ENCODE results near the gene NRSN1. TPM values are rescaled to one million over a fixed set of nuclear protein-coding genes. Genes with fewer than 3 reads are reported as not detected.

NRSN1 gene
- total RNA-seq, 5 donors from 2014 or later (not counting 1 experiment from before 2014, with no cell fraction given) = not detected

DNA sequence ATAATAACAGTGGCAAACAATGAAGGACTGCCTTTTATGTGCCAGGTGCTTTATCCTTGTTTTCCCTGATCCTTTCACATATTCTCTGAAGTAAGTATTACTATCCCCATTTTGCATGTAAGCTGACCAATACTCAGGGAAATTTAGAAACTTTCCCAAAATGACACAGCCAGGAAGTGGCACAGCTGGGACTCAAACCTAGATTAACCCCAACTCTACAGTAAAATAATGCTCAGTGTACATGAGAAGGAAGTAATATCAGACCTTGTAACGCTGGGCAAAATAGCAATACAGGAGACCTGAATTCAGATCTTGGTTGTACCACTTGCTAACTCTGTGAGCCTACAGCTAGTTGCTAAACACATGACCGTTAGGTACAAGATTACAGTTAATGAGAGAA is 26.8 kb upstream of the NRSN1 start:
- ChIA-PET CTCF (interaction anchor here in 1 of 2 donors (0.5 kb wide), 1 partner anchor 486 kb away, joined by 3 read pairs; no protein-coding TSS in a partner anchor), POLR2A (no interaction called here)
- no CpG with 5 or more reads among the region's 2 CpGs for WGBS (ENCODE audit: insufficient coverage)
- Histone ChIP-seq H3K27me3 (replicated peaks in 1 of 2; ENCODE audit: control insufficient read depth in 2 of 2, extremely low read depth in 1 of 2, insufficient read depth in 2 of 2, low read length in 1 of 2) (no peaks in the 10 kb centered on the region), H3K4me3 (ENCODE audit: control insufficient read depth in 1 of 2, extremely low read depth in 1 of 2, low read length in 1 of 2) (no peak overlapping the region), H3K27ac (ENCODE audit: low read length) (no peak overlapping the region), H3K4me1 (ENCODE audit: control insufficient read depth in 1 of 2, extremely low read depth in 1 of 2, insufficient read depth in 2 of 2, low read length in 2 of 2) (no peaks in the 10 kb centered on the region), H3K36me3 (ENCODE audit: control insufficient read depth in 2 of 2, extremely low read depth in 1 of 2, insufficient read depth in 1 of 2, low read length in 1 of 2) (no peaks in the 10 kb centered on the region), H3K9me3 (no peaks in the 10 kb centered on the region)
- no peaks in the 10 kb centered on the region for H3K36me3 Mint-ChIP-seq
- no peak for DNase-seq
- peaks cover 6 to 15% of the 10 kb centered on the region in 2 donors for H3K27me3 Mint-ChIP-seq
- no peaks in the 10 kb centered on the region for H3K4me1 Mint-ChIP-seq
- H3K9me3 Mint-ChIP-seq = peaks cover 0 to under 1% (median 0%) of the 10 kb centered on the region in 3 donors
- no peak overlapping the region for H3K4me3 Mint-ChIP-seq
- H3K27ac Mint-ChIP-seq = no peak overlapping the region
- no peak for ATAC-seq (replicated peaks in 1 of 4)

DNA sequence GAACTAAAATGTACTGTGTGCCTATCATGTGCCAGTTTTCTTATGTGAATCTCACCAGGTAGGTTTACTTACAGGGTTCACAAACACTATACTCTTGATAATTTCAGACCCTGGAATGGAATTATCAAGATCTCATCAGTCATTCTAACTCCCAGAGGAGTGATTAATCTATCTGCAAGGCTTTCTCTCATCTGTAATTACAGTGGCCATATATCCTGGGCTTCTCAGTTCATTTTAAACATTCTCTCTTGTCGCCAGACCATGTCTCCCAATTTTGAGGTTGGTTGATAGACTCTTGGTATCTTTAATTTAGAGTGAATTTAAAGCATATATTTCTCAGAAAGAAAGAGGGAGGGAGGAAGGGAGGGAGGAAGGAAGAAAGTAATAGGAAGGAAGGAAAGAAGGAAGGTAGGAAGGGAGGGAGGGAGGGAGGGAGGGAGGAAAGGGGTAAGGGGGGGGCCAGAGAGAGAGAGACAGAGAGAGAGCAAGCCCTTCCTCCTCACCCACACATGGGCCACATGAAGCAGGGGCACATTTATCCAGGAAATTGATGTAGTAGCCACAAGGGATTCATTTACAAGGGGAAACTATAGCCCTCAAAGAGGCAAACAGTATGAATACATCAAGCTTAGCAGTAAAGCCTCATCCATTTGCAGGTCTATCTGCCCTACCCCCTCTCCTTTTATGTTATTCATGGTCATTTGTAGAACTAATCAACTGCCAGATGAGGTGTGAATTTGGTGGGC is 25.8 kb upstream of the NRSN1 start:
- no CpG with 5 or more reads among the region's 1 CpG for WGBS (ENCODE audit: insufficient coverage)
- Mint-ChIP-seq H3K36me3 (no peaks in the 10 kb centered on the region), H3K27ac (no peak overlapping the region), H3K4me1 (no peaks in the 10 kb centered on the region), H3K27me3 (peaks cover 6 to 15% of the 10 kb centered on the region in 2 donors), H3K4me3 (no peak overlapping the region), H3K9me3 (no peaks in the 10 kb centered on the region)
- DNase-seq (no peak), ATAC-seq (replicated peaks in 1 of 4) (no peak)
- H3K36me3 ChIP-seq (ENCODE audit: control insufficient read depth in 2 of 2, extremely low read depth in 1 of 2, insufficient read depth in 1 of 2, low read length in 1 of 2) = no peaks in the 10 kb centered on the region
- no peaks in the 10 kb centered on the region for H3K4me1 ChIP-seq (ENCODE audit: control insufficient read depth in 1 of 2, extremely low read depth in 1 of 2, insufficient read depth in 2 of 2, low read length in 2 of 2)
- no peaks in the 10 kb centered on the region for H3K27me3 ChIP-seq (replicated peaks in 1 of 2; ENCODE audit: control insufficient read depth in 2 of 2, extremely low read depth in 1 of 2, insufficient read depth in 2 of 2, low read length in 1 of 2)
- H3K9me3 ChIP-seq = no peaks in the 10 kb centered on the region
- H3K4me3 ChIP-seq (ENCODE audit: control insufficient read depth in 1 of 2, extremely low read depth in 1 of 2, low read length in 1 of 2) = no peak overlapping the region
- H3K27ac ChIP-seq (ENCODE audit: low read length) = no peak overlapping the region
- ChIA-PET CTCF (no interaction called here), POLR2A (no interaction called here)

DNA sequence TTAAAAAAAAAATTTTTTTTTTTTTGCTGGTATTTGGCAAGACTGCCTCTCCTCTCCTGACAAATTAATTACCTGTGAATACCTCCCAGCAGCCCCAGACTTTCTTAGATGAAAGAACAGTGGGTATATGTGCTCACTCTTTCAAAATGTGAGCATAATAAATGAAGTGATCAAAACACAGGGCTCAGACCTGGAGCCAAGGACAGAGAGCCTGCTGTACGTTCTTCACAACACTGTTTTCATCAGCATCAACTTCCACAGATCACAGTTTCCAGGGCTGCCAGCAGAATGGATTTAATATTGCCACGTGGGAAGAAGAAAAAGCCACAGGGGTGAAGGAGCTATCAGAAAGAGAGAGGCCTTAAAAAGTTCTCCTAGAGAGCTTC is 25.3 kb upstream of the NRSN1 start:
- DNase-seq = no peak
- Histone ChIP-seq H3K4me1 (ENCODE audit: control insufficient read depth in 1 of 2, extremely low read depth in 1 of 2, insufficient read depth in 2 of 2, low read length in 2 of 2) (no peaks in the 10 kb centered on the region), H3K27me3 (replicated peaks in 1 of 2; ENCODE audit: control insufficient read depth in 2 of 2, extremely low read depth in 1 of 2, insufficient read depth in 2 of 2, low read length in 1 of 2) (no peaks in the 10 kb centered on the region), H3K36me3 (ENCODE audit: control insufficient read depth in 2 of 2, extremely low read depth in 1 of 2, insufficient read depth in 1 of 2, low read length in 1 of 2) (no peaks in the 10 kb centered on the region), H3K9me3 (no peaks in the 10 kb centered on the region), H3K27ac (ENCODE audit: low read length) (no peak overlapping the region), H3K4me3 (ENCODE audit: control insufficient read depth in 1 of 2, extremely low read depth in 1 of 2, low read length in 1 of 2) (no peak overlapping the region)
- POLR2A ChIA-PET = no interaction called here
- peaks cover 6 to 15% of the 10 kb centered on the region in 2 donors for H3K27me3 Mint-ChIP-seq
- no peak overlapping the region for H3K27ac Mint-ChIP-seq
- H3K4me3 Mint-ChIP-seq = no peak overlapping the region
- no peaks in the 10 kb centered on the region for H3K36me3 Mint-ChIP-seq
- H3K4me1 Mint-ChIP-seq = no peaks in the 10 kb centered on the region
- no peaks in the 10 kb centered on the region for H3K9me3 Mint-ChIP-seq
- WGBS (ENCODE audit: insufficient coverage) = no CpG with 5 or more reads among the region's 2 CpGs
- no peak for ATAC-seq (replicated peaks in 1 of 4)
- CTCF ChIA-PET = no interaction called here

DNA sequence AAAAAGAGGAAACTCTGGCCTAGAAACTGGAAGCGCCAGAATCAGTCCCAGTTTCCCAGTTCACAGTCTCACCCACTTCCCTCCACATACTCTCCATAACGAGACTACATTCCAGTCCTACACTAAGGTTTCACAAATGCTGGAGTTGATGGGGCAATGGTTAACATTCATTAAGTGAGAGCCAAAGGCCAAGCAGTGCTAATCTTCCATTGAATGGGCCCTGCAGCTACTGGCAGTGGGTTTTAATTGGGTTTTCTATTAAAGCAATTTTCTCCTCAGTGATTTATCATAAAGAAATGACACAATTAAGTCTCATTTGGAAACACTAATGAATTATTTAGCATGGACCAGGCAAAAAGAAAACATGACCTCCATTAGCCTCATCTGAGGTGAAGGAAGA is 20.8 kb upstream of the NRSN1 start:
- H3K36me3 ChIP-seq (ENCODE audit: control insufficient read depth in 2 of 2, extremely low read depth in 1 of 2, insufficient read depth in 1 of 2, low read length in 1 of 2) = no peaks in the 10 kb centered on the region
- H3K27ac Mint-ChIP-seq = no peak overlapping the region
- H3K4me3 Mint-ChIP-seq = no peak overlapping the region
- no peaks in the 10 kb centered on the region for H3K36me3 Mint-ChIP-seq
- no CpG with 5 or more reads among the region's 2 CpGs for WGBS (ENCODE audit: insufficient coverage)
- ATAC-seq (replicated peaks in 1 of 4) (no peak), DNase-seq (no peak)
- POLR2A ChIA-PET = no interaction called here
- H3K27me3 Mint-ChIP-seq = peaks cover 0 to 17% of the 10 kb centered on the region in 2 donors
- no peaks in the 10 kb centered on the region for H3K9me3 Mint-ChIP-seq
- H3K27me3 ChIP-seq (replicated peaks in 1 of 2; ENCODE audit: control insufficient read depth in 2 of 2, extremely low read depth in 1 of 2, insufficient read depth in 2 of 2, low read length in 1 of 2) = no peaks in the 10 kb centered on the region
- H3K27ac ChIP-seq (ENCODE audit: low read length) = no peak overlapping the region
- H3K4me1 Mint-ChIP-seq = no peaks in the 10 kb centered on the region
- CTCF ChIA-PET = no interaction called here
- H3K4me1 ChIP-seq (ENCODE audit: control insufficient read depth in 1 of 2, extremely low read depth in 1 of 2, insufficient read depth in 2 of 2, low read length in 2 of 2) = no peaks in the 10 kb centered on the region
- no peaks in the 10 kb centered on the region for H3K9me3 ChIP-seq
- no peak overlapping the region for H3K4me3 ChIP-seq (ENCODE audit: control insufficient read depth in 1 of 2, extremely low read depth in 1 of 2, low read length in 1 of 2)

DNA sequence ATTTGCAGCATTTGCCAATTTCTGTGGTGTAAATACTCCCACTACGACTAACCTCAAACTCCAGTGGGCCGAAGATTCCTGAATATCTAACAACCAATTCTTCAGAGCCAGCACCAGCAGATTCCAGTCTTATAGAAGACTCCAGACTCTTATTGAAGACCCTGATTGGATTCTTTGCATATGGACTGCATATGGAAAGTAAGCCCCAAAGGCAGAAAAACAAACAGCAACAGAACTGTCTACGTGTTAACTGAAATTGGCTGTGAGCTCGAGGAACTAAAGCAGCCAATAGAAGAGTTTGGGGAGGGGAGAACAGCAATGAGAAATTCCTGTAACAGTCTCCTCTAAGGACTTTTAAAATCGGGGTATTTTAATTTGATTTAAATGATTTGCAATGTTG is 19.7 kb upstream of the NRSN1 start:
- Mint-ChIP-seq H3K27me3 (peaks cover 0 to 17% of the 10 kb centered on the region in 2 donors), H3K4me1 (no peaks in the 10 kb centered on the region), H3K27ac (no peak overlapping the region), H3K9me3 (no peaks in the 10 kb centered on the region), H3K4me3 (no peak overlapping the region), H3K36me3 (no peaks in the 10 kb centered on the region)
- H3K4me3 ChIP-seq (ENCODE audit: control insufficient read depth in 1 of 2, extremely low read depth in 1 of 2, low read length in 1 of 2) = no peak overlapping the region
- 67% methylated on average over 1 of the region's 5 CpGs for WGBS (ENCODE audit: insufficient coverage)
- no peaks in the 10 kb centered on the region for H3K4me1 ChIP-seq (ENCODE audit: control insufficient read depth in 1 of 2, extremely low read depth in 1 of 2, insufficient read depth in 2 of 2, low read length in 2 of 2)
- POLR2A ChIA-PET = no interaction called here
- H3K36me3 ChIP-seq (ENCODE audit: control insufficient read depth in 2 of 2, extremely low read depth in 1 of 2, insufficient read depth in 1 of 2, low read length in 1 of 2) = no peaks in the 10 kb centered on the region
- H3K27me3 ChIP-seq (replicated peaks in 1 of 2; ENCODE audit: control insufficient read depth in 2 of 2, extremely low read depth in 1 of 2, insufficient read depth in 2 of 2, low read length in 1 of 2) = no peaks in the 10 kb centered on the region
- DNase-seq = no peak
- no peak for ATAC-seq (replicated peaks in 1 of 4)
- no peaks in the 10 kb centered on the region for H3K9me3 ChIP-seq
- CTCF ChIA-PET = no interaction called here
- no peak overlapping the region for H3K27ac ChIP-seq (ENCODE audit: low read length)

DNA sequence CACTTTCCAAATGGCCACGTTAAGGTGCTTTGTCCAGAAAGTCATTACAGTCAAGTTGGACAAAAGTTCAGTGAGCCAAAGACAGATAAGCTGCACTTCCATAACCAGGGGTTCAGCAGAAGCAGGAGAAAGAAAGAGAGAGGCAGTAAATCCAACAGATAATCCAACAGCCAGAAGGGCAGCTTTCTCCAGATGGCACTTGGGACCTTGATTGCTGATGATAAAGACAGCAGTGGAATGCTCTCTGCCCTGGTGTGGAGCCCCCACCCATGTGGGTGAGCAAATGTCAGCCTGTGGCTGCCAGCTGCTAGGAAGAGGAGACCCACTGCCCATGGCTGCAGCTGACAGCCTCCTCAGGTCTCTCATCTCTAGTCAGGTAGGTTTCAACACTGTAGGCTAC is 18.7 kb upstream of the NRSN1 start:
- H3K4me3 Mint-ChIP-seq = no peak overlapping the region
- no peaks in the 10 kb centered on the region for H3K9me3 Mint-ChIP-seq
- Histone ChIP-seq H3K9me3 (no peaks in the 10 kb centered on the region), H3K4me3 (ENCODE audit: control insufficient read depth in 1 of 2, extremely low read depth in 1 of 2, low read length in 1 of 2) (no peak overlapping the region), H3K36me3 (ENCODE audit: control insufficient read depth in 2 of 2, extremely low read depth in 1 of 2, insufficient read depth in 1 of 2, low read length in 1 of 2) (no peaks in the 10 kb centered on the region), H3K27ac (ENCODE audit: low read length) (no peak overlapping the region), H3K27me3 (replicated peaks in 1 of 2; ENCODE audit: control insufficient read depth in 2 of 2, extremely low read depth in 1 of 2, insufficient read depth in 2 of 2, low read length in 1 of 2) (peaks cover 0 to 2% of the 10 kb centered on the region in 2 experiments), H3K4me1 (ENCODE audit: control insufficient read depth in 1 of 2, extremely low read depth in 1 of 2, insufficient read depth in 2 of 2, low read length in 2 of 2) (no peaks in the 10 kb centered on the region)
- H3K4me1 Mint-ChIP-seq = no peaks in the 10 kb centered on the region
- no CpG with 5 or more reads among the region's 1 CpG for WGBS (ENCODE audit: insufficient coverage)
- CTCF ChIA-PET = interaction anchor here in 1 of 2 donors (0.7 kb wide), 1 partner anchor 11 kb away, joined by 6 read pairs; no protein-coding TSS in a partner anchor
- H3K27me3 Mint-ChIP-seq = peaks cover 0 to 14% of the 10 kb centered on the region in 2 donors
- DNase-seq (no peak), ATAC-seq (replicated peaks in 1 of 4) (no peak)
- no peak overlapping the region for H3K27ac Mint-ChIP-seq
- H3K36me3 Mint-ChIP-seq = no peaks in the 10 kb centered on the region
- POLR2A ChIA-PET = no interaction called here
